HepG2 (cell line): Measurements from ENCODE around the gene STYX. TPM values are rescaled to one million over a fixed set of nuclear protein-coding genes. Genes with fewer than 3 reads are reported as not detected.

ENCODE experiments used
- ATAC-seq: fragments of 200-7000 bp; cut with Tn5 transposase; 3 replicates; pipeline ENCODE4 v1.9.1; 2020; ENCODE audit warnings: mild to moderate bottlenecking, moderate library complexity
- BruUV-seq: library from RNA; stranded (reverse); fragments of 400-500 nt; replicated peaks from 2 replicates; lab custom pipeline; 2021; lab: Mats Ljungman, UMichigan
- CTCF ChIA-PET: fragments of 300-600 bp; formaldehyde crosslinking; extraction: SDS; loops from one replicate; lab custom pipeline; 2021; ENCODE audit warnings: low total read pairs, inconsistent platforms, low intra/inter-chr PET ratio; lab: Yijun Ruan, JAX
- POLR2A ChIA-PET: fragments of 350-600 bp; sonication (Branson Sonifier 250); formaldehyde crosslinking; loops from one replicate; lab custom pipeline; 2020; ENCODE audit warnings: antibody characterized with exemption, inconsistent platforms; lab: Yijun Ruan, JAX
- DNase-seq: peaks from one replicate; pipeline ENCODE4 v3.0.0-alpha.2; 2015; ENCODE audit warnings: low spot score
- FAIRE-seq: peaks from 3 replicates; lab custom pipeline; 2011; peaks lifted over from hg19 to GRCh38; lab: Jason Lieb, UNC
- H2AFZ ChIP-seq: one replicate; pipeline ENCODE4 v1.6.1; 2011; ENCODE audit warnings: low read length, inconsistent platforms
- H3K27ac ChIP-seq: fragments of 300-600 bp; 3 replicates; pipeline ENCODE4 v1.8.0; 2011; ENCODE audit warnings: mixed run types, mild to moderate bottlenecking, mixed read lengths, low read length, inconsistent platforms; ENCODE audit not compliant: insufficient read depth; ENCODE audit errors: extremely low read length
- H3K27me3 ChIP-seq, 2 experiments: fragments of 200-600 bp in 1 of 2; 2 replicates in 1 of 2; 3 replicates in 1 of 2; pipeline versions ENCODE4 v1.6.0 to v1.8.0; 2011; ENCODE audit warnings: low read length in 2 of 2, mild to moderate bottlenecking in 2 of 2, moderate library complexity in 2 of 2, inconsistent platforms in 1 of 2; ENCODE audit not compliant: insufficient read depth in 2 of 2, control insufficient read depth in 1 of 2
- H3K36me3 ChIP-seq, 2 experiments: fragments of 200-600 bp in 1 of 2; replicated peaks in 1 of 2; 2 replicates in 1 of 2; 3 replicates in 1 of 2; pipeline versions ENCODE4 v1.5.1 to v1.8.0; 2011; ENCODE audit warnings: low read length in 2 of 2, inconsistent platforms in 1 of 2; ENCODE audit not compliant: insufficient read depth in 2 of 2, control insufficient read depth in 1 of 2
- H3K4me1 ChIP-seq: 2 replicates; pipeline ENCODE4 v1.5.1; 2012; ENCODE audit warnings: low read length, inconsistent platforms; ENCODE audit not compliant: insufficient read depth
- H3K4me2 ChIP-seq: 2 replicates; pipeline ENCODE4 v1.6.0; 2011; ENCODE audit warnings: low read depth, low read length, inconsistent platforms
- H3K4me3 ChIP-seq, 3 experiments: fragments of 200-600 bp in 1 of 3; sonication (generic), shearing (Covaris generic) in 1 of 3; replicated peaks in 1 of 3; 2 replicates each; pipeline ENCODE4 v1.5.1; 2011 to 2016; ENCODE audit warnings: low read length in 3 of 3, inconsistent platforms in 2 of 3, low read depth in 2 of 3, mild to moderate bottlenecking in 2 of 3, control low read depth in 1 of 3, mixed read lengths in 1 of 3; ENCODE audit not compliant: insufficient read depth in 1 of 3
- H3K79me2 ChIP-seq: one replicate; pipeline ENCODE4 v1.6.1; 2011; ENCODE audit warnings: low read length, inconsistent platforms; ENCODE audit not compliant: insufficient read depth
- H3K9ac ChIP-seq: 2 replicates; pipeline ENCODE4 v1.6.0; 2011; ENCODE audit warnings: mild to moderate bottlenecking, low read depth, low read length, inconsistent platforms; ENCODE audit not compliant: insufficient read depth
- H3K9me3 ChIP-seq: 2 replicates; pipeline ENCODE4 v1.5.1; 2012; ENCODE audit warnings: mild to moderate bottlenecking, low read length
- H4K20me1 ChIP-seq: 2 replicates; pipeline ENCODE4 v1.6.0; 2011; ENCODE audit warnings: inconsistent platforms, mild to moderate bottlenecking, low read length, moderate library complexity; ENCODE audit not compliant: insufficient read depth
- ARNT2 ChIP-seq: sonication (generic); formaldehyde crosslinking; IDR thresholded peaks from 2 replicates; pipeline ENCODE4 v1.8.0; 2022; ENCODE audit warnings: mild to moderate bottlenecking, low read depth, missing genetic modification reagents, moderate library complexity
- ATF7 ChIP-seq, 2 experiments: fragments of 450-650 bp in 1 of 2; sonication (generic) in 1 of 2; formaldehyde crosslinking in 1 of 2; IDR thresholded peaks; 2 replicates each; pipeline versions ENCODE4 v1.4.0 to v1.6.1; 2016 to 2020; ENCODE audit warnings: antibody characterized with exemption in 1 of 2, mild to moderate bottlenecking in 1 of 2, missing genetic modification reagents in 1 of 2
- CCAR2 ChIP-seq: fragments of 200-400 bp; formaldehyde crosslinking; optimal IDR thresholded peaks from 2 replicates; pipeline ENCODE3; 2018; ENCODE audit warnings: low read depth, mild to moderate bottlenecking, low read length, moderate library complexity
- MLXIP ChIP-seq: sonication (generic); formaldehyde crosslinking; IDR thresholded peaks from 2 replicates; pipeline ENCODE4 v1.9.0; 2021; ENCODE audit warnings: missing genetic modification reagents, borderline replicate concordance
- ZNF281 ChIP-seq: sonication (generic); formaldehyde crosslinking; IDR thresholded peaks from 2 replicates; pipeline ENCODE4 v1.4.0; 2020; ENCODE audit warnings: missing genetic modification reagents, borderline replicate concordance
- ZNF556 ChIP-seq: sonication (generic); formaldehyde crosslinking; IDR thresholded peaks from 2 replicates; pipeline ENCODE4 v1.4.0; 2020; ENCODE audit warnings: mild to moderate bottlenecking, missing genetic modification reagents, borderline replicate concordance
- WGBS: methylation state at CpG from one replicate; pipeline ENCODE4 v1.1.6; 2017; ENCODE audit warnings: low lambda C conversion rate; 5-methylcytosine and 5-hydroxymethylcytosine counted together
- in situ Hi-C: cut with HindIII; loops from 2 replicates; pipeline ENCODE4 v1.10.0; 2017; ENCODE audit warnings: low pct_unique_long_range_greater_than_20kb; ENCODE audit not compliant: extremely low pct_ligation_motif_present
- intact Hi-C: fragments of 100-400 bp; cut with micrococcal nuclease; formaldehyde crosslinking; loops from one replicate; pipeline ENCODE4 v1.10.0; 2022; ENCODE audit not compliant: unreplicated experiment
- polyA plus RNA-seq, 8 experiments: library from polyadenylated mRNA; depleted of rRNA in 3 of 8; stranded (reverse) in 7 of 8; unstranded in 1 of 8; fragments of >200 nt; fragmentation: Illumina TruSeq in 4 of 8; extraction: Trizol in 4 of 8; gene quantifications; 2 replicates each; pipeline versions ENCODE4 v1.2.1 to v1.2.3, GENCODE V29; 2011 to 2016; ENCODE audit warnings: low read depth in 4 of 8, missing spikeins in 1 of 8, mixed read lengths in 1 of 8; ENCODE audit not compliant: insufficient read depth in 1 of 8
- total RNA-seq, 5 experiments: library from RNA; depleted of rRNA; stranded (reverse); fragments of >200 nt; fragmentation: Illumina TruSeq; extraction: Trizol; gene quantifications; 2 replicates each; pipeline ENCODE4 v1.2.3, GENCODE V29; 2016; ENCODE audit warnings: low read depth in 1 of 5
- TF ChIP-seq, protein P1 (sequence below): sonication (generic); formaldehyde crosslinking; IDR thresholded peaks from 2 replicates; pipeline ENCODE4 v1.5.1; 2020; ENCODE audit warnings: missing genetic modification reagents, mild to moderate bottlenecking, borderline replicate concordance

Gene STYX
- total and polyA plus RNA-seq, 2 of the 13 experiments (the other 11 are each of a cell fraction or from before 2014, with no cell fraction given) = 6.6 to 10.9 TPM

DNA sequence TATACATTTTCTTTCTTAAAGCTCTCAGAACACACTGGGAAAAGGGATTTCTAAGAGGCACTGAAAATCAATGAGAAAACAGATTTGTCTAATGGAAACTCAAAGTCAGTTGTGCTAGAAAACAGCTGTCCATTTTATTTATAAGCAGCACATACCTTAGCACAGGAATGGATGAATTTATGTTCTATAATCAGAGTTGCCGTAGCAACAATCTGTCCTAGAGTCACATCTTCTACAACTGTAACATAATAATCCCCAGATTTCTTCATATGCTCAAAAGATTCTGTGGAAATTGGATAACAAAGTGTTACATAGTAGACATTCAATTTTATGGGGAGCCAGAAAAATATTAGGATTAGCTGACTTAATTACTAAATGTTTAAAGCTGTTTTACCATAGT, 51.7 kb downstream of the STYX start (continued):
- TF ChIP-seq ATF7 (IDR thresholded peaks at IDR 0.05) (no peak), ATF7 (CRISPR knock-in tag; IDR thresholded peaks at IDR 0.05) (no peak), ZNF281 (CRISPR knock-in tag) (no peak), CCAR2 (no peak), ARNT2 (CRISPR knock-in tag) (no peak)
- TF ChIP-seq, all 625 proteins: peak for 0

DNA sequence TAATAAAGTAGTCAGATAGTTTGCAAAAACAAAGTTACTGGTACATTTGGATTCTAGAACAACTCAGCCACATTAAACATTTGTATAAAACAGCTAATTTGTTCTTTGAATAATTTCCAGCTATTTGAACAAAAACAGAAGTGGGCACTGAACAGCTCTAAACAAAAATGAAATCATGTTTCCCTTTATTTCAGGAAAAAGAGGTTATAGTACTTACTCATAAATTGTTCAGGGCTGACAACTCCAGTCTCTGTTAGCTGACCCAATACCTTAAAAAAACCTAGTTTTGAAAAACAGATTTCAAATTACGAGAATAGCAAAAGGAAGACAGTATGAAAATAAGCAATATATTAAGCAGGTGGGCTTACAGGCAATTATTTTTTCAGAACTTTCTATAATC, 53.2 kb downstream of the STYX start:
- ATAC-seq (no peak), DNase-seq (no peak), FAIRE-seq (no peak)
- in situ Hi-C loops (no loop called here), intact Hi-C loops (no loop called here)
- H3K4me2 ChIP-seq = no peak overlapping the region
- POLR2A ChIA-PET = no interaction called here
- peaks cover 9% of the 10 kb centered on the region; the same call in 1 of the 2 replicates for H4K20me1 ChIP-seq
- no peaks in the 10 kb centered on the region for H3K27me3 ChIP-seq
- CTCF ChIA-PET = no interaction called here
- peaks cover 32% of the 10 kb centered on the region for H3K79me2 ChIP-seq
- BruUV-seq = no TSS peak
- peaks cover 27% of the 10 kb centered on the region for H3K4me1 ChIP-seq
- no peak overlapping the region for H2AFZ ChIP-seq
- no peak overlapping the region for H3K9ac ChIP-seq
- no peaks in the 10 kb centered on the region for H3K9me3 ChIP-seq
- 95% methylated on average over 1 of the region's 1 CpG for WGBS
- no peak overlapping the region for H3K27ac ChIP-seq
- H3K36me3 ChIP-seq = peaks cover 6 to 42% of the 10 kb centered on the region in 2 experiments
- TF ChIP-seq ZNF556 (CRISPR knock-in tag) (no peak), MLXIP (no peak)
- TF ChIP-seq, protein P1, sequence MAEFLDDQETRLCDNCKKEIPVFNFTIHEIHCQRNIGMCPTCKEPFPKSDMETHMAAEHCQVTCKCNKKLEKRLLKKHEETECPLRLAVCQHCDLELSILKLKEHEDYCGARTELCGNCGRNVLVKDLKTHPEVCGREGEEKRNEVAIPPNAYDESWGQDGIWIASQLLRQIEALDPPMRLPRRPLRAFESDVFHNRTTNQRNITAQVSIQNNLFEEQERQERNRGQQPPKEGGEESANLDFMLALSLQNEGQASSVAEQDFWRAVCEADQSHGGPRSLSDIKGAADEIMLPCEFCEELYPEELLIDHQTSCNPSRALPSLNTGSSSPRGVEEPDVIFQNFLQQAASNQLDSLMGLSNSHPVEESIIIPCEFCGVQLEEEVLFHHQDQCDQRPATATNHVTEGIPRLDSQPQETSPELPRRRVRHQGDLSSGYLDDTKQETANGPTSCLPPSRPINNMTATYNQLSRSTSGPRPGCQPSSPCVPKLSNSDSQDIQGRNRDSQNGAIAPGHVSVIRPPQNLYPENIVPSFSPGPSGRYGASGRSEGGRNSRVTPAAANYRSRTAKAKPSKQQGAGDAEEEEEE (CRISPR knock-in tag) = no peak
- no peak overlapping the region for H3K4me3 ChIP-seq
